ENCODE measurements around the gene RIPOR3. TPM values are rescaled to one million over a fixed set of nuclear protein-coding genes. Genes with fewer than 3 reads are reported as not detected.
"Not testable (repeated sequence)": the region's sequence is repeated elsewhere in the genome, so short reads cannot be mapped to it uniquely, and the experiment has no call there.

The RIPOR3 gene
- total RNA-seq, 1 donor from 2014 or later = 1.9 TPM

DNA sequence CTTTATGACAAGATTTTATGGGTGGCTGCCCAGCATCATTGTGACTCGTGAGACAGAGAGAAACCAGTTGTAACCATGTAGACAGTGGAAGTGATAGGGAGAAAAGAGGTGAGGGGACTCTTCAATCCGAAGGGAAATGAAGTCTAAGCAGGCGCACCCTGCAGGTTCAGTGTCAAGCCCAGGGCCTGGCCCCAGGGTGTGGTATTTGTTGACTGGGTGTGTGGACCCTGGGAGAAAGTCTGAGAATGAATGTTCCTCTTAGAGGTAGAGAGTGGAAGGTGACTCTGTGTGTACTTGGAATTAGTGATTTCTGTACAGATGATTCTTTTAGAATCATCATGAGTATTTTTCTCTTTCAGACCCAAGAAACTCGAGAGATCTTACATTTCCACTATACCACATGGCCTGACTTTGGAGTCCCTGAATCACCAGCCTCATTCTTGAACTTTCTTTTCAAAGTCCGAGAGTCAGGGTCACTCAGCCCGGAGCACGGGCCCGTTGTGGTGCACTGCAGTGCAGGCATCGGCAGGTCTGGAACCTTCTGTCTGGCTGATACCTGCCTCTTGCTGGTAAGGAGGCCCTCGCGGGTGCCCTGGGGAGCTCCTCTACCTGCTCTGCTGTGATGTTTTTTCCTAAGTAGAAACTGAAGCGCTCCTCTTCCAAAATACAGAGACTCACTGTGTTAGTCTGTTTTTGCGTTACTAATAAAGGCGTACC, 113.1 kb downstream of the RIPOR3 start:
- no peak for DNase-seq (ENCODE audit: low spot score)

DNA sequence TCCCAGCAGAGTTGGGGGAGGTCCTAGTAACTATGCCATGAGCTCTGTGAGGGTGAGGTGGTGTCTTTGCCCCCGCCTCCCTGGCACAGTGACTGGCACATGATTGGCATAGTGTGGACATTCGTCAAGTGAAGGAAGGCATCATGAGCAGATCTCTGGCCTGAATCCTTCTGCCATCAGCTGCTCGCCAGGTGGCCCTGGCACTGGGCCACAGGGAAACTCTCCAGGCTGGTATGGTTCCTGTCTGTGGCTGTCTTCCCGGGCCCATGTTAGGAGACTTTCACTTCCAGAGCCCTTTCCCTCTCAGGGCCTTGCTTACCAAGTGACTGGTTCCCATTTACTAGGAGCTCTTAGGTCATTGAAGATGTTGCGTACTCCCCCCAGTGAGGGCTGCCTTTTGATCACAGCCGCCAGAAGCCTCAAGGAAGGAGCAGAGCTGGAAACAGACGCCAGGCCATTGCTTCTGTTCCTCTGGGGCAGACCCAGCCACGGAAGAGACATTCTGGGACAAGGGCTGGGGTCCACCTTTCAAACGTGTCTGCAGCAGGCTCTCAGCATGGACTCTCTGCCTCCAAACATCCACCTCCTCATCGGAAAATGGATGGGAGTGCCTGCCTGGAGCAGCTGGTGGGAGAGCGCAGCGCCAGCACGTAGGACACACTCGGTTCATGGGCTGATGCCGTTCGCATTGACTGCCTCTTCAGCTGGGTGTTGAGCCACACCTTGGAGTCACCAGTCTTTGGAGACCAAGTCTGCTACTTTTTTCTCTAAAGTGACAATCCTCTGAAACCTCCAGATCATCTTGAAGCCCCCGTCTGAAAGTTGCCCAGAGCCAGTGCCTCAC, 113.9 kb downstream of the RIPOR3 start:
- DNase-seq (ENCODE audit: low spot score) = no peak

DNA sequence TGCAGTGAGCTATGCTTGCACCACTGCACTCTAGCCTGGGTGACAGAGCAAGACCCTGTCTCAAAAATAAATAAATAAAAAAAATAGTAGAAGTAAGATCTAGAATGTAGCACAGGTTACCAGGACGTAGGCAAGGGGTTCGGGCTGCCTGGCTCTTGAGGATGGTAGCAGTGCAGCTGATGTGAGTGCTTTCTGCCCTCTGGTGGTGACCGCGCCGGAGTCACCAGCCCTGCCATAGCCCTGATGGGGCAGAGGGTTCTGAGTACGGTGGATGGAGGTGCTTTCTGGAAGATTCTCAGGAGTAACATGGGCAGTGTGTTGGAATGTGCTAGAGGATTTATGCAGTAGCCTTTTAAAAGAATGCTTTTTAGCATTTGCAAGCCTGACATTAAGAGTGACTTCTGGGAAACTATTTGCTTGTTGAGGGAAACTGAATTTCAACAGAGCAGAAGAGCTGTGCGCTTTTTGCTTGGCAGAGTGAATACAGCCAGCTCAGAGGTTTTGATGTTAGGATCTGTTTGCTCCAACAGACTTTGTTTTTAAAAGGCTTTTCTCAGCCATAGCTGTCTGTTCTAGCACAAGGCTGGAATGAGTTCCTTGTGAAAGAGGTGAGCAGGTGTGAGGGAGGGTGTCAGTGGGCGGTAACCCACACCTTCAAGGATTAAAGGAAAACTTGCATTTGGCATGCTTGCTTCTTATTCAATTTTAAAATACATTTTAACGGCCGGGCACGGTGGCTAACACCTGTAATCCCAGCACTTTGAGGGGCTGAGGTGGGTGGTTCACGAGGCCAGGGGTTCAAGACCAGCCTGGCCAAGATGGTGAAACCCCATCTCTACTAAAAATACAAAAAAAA, 115.2 kb downstream of the RIPOR3 start:
- peak; percentile 68 for DNase-seq (ENCODE audit: low spot score)

DNA sequence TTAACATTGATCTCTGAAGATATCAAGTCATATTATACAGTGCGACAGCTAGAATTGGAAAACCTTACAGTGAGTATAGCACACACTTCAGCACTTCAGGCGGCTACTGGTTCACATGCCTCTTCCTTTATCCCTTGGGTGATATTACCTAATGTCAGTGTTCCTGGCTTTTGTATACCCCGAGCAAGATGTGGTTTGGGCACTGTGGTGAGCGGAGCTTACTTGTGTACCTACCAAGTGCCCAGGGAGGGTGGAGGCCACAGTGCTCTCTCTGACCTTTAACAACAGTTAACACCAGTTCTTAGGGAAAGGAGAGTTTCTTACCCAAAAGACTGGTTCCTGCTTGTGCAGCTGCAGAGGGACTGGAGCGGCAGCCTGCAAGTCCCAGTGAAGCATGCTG, 116.8 kb downstream of the RIPOR3 start:
- no peak for DNase-seq (ENCODE audit: low spot score)

DNA sequence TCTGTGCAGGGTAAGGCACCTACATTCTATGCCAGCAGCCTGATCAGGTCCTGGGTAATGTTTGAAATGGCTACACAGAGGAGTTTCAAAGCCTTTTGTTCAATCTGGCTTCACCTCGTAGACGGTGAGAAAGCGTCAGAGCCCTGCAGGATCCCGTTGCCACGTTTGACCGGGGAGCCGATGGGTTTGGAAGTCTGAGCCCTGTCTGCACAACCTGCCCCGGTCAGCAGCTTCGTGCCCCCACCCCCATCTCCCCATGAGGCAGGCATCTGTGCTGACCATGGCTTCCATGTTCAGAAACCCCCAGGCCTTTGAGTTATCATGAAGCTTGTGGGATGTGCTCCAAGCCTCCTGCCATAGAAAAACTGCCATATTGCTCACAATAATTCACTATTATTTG, 117.2 kb downstream of the RIPOR3 start:
- no peak for DNase-seq (ENCODE audit: low spot score)

DNA sequence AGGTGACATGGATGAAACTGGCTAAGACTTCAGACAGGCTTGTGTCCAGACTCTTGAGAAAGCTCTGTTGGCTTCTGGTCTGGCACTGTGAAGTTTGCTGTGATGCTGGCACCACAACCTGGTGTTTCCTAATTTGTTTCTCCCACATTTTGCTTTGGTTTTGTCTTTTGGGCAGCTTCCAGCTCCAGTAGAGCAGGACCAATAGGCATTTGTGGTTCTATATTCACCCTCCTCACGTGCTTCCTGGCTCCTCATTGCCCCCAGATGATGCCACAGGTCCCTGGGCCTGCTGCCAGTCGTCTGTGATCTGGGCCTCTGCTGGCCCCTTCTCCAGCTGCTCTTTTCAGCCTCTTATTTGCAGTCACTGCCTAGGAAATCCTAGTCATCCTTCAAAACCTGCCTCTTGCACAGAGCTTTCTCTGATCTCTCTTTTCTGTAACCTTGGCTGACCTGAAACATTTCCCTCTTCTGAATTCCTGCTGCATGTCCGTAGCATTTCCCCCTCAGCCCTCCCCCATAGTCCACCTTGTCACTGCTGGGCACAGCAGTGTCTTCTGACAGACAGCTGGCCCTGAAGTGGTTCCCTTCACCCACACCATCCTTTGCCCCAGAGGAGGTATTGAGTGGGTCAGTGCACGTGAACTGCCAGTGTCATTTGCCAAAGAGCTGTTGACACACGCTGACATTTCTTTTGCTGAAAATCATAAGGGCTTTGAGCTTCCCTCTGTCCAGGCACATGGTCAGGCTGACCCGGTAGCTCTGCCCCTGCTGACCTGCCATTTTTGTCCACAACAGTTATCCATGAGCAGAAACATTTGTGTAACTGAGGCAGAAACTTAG, 118.2 kb downstream of the RIPOR3 start:
- DNase-seq (ENCODE audit: low spot score) = peak; percentile 48

DNA sequence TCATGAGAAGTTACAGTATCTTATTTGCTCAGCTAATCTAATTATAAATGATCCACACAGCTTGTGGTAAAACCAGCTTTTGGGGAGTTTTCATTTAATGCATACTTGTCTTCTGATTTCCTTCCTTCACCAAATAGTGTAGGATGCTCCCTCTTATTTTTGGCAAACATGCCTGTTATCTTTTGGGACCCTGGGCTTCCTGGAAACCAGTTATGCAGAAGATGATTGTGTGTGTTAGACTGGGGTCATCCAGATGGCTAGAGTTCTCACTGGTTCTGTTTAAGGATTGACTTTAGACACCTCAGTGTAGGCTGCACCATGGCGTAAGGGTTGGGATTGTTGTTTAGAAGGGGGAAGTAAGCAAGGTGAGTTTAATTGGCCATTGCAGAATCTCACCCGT, 119.9 kb downstream of the RIPOR3 start:
- no peak for DNase-seq (ENCODE audit: low spot score)

DNA sequence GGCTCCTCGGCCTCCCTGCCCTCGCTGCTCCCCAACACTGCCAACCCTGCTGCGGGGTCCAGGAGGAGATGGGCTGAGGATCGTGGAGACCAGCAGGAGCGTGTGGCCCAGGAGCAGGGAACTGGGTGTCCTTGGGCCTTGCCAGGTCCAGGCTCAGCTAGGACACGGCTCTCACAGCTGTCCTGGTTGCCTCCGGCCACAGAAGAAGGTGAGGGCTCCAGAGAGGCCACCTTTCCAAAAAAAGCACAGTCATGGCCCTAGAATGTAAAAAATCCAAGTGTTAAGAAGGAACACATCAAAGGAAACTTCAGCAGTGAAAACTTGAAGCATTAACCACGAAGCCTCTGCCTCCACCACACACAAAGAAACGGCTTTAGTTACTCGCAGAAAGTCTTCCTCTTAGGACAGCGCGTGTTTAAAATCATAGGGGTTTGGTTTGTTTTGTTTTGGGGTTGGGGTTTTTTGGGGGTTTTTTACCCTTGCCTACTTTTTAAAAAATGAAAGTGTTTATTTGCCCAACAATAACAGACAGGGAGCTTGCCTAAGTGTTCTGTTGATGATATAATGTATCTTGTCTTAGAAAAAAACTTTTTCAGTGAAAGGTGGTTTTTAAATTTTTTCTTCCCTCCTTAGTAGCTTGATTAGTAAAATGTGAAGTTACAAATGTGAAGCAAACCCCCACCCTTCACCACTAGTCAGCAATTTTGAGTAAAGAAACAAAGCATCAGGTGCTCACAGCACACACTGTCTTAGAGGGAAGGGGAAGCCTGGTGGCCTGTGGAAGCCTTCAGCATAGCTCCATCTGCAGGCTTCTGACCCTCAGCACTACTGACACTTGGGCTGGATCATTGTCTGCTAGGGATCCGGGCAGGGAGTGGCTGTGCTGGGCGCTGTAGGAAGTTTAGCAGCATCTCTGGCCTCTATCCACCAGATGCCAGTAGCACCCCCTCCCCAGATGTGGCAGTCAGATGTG, 121.2 kb downstream of the RIPOR3 start:
- DNase-seq (ENCODE audit: low spot score) = no peak

DNA sequence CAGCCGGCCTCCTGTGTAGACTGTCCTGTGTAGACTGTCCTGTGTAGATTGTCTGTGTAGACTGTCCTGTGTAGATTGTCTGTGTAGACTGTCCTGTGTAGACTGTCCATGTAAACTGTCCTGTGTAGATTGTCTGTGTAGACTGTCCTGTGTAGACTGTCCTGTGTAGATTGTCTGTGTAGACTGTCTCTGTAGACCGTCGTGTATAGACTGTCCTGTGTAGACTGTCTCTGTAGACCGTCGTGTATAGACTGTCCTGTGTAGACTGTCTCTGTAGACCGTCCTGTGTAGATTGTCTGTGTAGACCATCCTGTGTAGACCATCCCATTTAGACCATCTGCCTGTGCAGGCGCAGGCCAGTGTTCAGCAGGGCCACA, 121.9 kb downstream of the RIPOR3 start:
- DNase-seq (ENCODE audit: low spot score) = not testable (repeated sequence)

DNA sequence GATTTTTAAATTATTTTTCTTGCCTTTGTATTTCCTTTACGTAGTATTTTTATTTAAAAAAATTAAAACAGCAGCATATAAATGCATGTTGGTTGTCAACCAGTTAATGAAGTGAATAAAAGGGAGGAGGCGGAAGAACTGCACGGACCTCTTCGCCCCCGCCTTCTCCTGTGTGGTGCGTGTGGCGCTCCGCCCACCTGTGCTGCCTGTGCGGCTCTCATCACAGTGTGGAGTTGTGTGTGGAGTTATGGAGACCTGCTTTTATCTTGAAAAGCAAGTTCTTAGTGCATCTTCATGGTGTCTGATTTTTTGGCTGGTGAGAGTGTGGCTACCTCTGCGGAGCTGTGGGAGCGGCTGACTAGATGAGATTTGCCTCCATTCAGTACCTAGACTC, 122.8 kb downstream of the RIPOR3 start:
- DNase-seq (ENCODE audit: low spot score) = no peak

DNA sequence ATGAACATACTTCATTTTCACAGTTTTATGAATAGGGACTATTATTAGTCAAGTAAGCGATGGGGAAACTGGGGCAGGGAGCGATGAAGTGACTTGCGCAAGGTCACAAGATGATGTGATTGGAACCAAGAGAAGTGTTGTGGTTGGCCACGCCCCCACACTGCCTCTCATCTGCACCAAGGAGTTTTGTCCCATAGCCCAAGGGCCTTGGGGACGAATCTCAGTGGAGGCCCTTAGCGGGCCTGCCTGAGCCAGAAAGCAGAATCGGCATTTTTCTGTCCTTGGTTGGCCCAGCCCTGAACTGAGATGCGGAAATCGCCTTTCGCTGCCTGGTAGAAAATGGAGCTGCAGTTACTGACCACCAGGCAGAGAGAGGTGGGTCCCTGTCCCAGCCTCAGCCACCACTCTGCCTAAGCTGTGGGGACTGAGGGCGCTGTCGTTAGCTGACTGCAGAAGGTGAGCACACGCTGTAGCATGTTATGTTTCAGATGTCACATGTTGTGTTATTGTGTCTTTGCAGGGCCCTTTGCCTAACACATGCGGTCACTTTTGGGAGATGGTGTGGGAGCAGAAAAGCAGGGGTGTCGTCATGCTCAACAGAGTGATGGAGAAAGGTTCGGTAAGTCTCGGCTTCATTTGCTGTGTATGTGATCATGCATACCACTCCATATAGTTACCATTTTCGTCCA, 123.3 kb downstream of the RIPOR3 start:
- DNase-seq (ENCODE audit: low spot score) = no peak

DNA sequence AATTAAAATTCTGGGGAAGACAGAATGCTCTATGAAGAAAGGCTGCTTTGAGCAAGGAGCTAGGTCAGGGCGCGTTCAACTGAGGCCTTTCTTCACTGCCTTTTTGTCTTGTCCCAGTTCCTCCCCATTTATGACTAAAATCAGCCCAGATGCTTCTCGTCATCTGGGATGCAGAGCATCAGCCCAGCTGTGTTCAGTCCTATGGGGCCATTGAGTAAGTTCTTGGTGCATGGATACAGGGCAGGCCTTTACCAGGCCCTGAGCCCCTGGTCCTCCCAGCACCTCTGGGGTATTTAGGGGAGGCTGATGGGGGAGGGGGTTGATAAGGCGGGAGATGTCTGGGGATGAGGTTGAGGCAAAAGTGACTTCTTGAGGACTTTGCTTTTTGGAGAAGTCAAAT, 125.5 kb downstream of the RIPOR3 start:
- no peak for DNase-seq (ENCODE audit: low spot score)

DNA sequence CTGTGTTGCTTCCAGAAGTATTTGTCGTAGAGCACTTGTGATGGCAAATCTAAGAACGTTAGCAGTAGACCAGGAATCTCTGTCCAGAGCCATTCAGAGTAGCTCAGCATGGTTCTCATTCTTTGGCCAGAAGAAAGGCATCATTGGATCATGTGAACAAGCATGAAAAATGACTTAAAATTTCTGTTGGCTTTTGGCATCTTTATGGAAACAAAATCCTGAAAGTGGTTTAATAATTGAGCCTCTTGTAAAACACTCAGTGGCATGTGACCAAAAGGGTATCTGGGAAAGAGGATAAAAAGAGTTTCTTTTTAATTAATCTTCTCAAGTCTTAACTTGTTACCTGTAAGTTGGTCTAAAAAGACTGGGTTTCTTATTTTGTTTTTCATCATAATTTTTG, 126.0 kb downstream of the RIPOR3 start:
- DNase-seq (ENCODE audit: low spot score) = no peak

DNA sequence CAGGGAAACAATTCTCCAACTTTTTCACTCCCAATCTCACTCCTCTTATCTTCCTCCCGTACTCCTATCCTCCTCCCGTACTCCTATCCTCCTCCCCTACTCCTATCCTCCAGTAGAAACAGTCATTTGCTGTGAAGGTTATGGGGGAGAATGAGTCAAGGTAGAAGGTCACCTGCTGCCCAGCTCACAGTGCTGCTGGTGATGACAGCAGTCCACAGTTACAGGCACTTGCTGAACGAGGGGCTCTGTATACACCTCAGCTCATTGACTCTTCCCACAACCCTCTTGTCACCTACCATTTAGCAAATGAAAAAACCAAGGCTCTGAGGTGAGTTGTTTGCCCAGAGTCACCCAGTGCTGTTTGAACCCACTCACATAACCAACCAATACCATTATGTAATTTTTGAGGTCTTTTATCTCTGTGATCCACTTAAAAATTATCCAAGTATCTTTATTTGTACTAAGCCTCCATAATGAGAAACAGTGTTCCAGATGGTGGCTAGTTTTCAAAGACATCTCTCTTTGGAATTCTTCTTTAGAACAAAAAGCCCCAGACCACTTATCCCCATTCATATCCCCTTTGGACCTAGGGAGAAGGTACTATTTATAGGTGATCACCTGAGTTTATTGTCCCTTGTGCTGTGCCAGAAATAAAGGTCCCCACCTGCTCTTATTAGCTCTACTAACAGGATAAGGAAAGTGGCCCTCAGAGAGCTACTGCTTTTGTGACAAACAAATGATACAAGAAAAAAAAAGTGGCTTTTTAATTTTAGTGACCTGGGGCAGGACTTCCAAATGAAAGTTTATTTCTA, 128.0 kb downstream of the RIPOR3 start:
- no peak for DNase-seq (ENCODE audit: low spot score)

DNA sequence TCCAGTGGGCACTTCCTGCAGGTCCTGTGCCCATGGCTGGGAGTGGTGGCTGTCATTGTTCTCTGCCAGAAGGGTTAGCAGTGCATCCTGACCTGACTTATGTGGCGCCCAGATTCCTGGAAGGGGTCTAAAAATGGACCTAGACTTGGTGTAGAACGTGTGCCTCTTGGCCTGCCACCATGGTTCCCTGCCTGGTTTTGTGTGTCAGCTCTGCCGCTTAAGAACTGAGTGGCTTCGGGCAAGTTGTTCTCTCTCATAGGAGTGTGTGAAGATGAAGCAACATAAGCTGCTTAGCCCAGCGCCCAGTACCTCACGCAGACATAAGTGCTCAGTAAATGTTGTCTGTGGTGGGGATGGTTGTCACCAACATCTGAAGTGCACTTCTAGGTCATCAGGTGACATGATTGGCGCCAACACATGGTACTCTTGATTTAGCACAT, 129.1 kb downstream of the RIPOR3 start:
- no peak for DNase-seq (ENCODE audit: low spot score)

DNA sequence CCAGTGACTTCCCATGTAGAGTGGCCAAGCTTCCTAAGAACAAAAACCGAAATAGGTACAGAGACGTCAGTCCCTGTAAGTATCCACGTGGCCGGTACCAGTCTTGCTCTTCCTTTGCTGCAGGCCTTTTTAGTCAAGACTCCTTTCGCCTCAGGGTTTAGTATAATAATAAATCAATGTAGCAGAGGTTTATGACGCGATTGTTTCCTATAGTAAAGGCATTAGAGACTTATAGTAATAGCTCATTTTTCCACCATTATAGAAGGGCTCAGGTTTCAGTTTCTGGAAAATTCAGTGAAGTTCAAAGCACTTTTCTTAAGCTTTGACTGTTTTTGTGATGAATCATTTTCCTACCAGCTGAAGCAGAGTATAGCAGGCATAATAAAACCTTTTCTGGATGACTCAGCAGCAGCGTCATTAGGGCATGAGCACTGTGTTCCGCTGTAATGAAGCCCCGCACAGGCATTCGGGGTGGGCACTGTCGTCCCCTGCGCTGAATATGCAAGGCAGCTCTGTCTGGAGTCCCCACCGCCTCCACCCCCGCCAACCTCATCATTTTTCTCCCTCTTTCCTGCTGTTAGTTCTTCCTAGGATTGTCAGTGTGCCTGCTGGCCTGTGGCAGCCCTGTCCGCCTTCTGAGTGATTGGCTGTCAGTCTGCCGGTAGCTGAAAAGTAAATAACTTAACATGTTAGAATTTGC, 129.8 kb downstream of the RIPOR3 start:
- peak; percentile 98 for DNase-seq (ENCODE audit: low spot score)

DNA sequence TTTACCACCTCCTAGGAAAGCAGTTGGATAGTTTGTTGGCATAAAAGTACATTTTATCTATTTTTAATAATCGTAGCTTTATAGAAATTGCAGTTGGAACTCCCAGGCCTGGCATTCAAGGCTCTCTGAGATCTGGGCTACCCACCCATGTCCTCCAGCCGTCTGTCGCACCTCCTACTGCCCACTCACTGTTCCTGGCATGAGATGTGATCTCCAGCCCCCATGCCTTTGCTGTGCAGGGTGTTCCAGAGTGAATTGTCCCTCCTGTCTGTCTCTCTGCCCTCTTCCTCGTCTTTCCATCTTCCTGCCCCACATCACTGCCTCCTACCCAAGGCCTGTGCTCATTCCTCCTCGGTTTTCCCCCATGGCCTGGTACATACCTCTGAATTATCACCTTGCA, 130.5 kb downstream of the RIPOR3 start:
- DNase-seq (ENCODE audit: low spot score) = no peak

Data from umbilical cord (tissue), 2 donors.